DOHH2 (cell line): ENCODE data around the gene PCARE.

Experiments
- EZH2phosphoT487 ChIP-seq: fragments of 200-600 bp; sonication (generic); IDR thresholded peaks from 2 replicates; pipeline ENCODE4 v1.6.1; 2017; ENCODE audit warnings: borderline replicate concordance, mild to moderate bottlenecking, antibody characterized with exemption, low read length, moderate library complexity, mixed read lengths
- TF ChIP-seq, protein P1 (sequence below): fragments of 200-600 bp; sonication (generic); IDR thresholded peaks from one replicate; pipeline ENCODE4 v1.5.1; 2014; ENCODE audit warnings: antibody characterized with exemption, mild to moderate bottlenecking, low read depth, low read length; ENCODE audit not compliant: poor library complexity, severe bottlenecking

DNA sequence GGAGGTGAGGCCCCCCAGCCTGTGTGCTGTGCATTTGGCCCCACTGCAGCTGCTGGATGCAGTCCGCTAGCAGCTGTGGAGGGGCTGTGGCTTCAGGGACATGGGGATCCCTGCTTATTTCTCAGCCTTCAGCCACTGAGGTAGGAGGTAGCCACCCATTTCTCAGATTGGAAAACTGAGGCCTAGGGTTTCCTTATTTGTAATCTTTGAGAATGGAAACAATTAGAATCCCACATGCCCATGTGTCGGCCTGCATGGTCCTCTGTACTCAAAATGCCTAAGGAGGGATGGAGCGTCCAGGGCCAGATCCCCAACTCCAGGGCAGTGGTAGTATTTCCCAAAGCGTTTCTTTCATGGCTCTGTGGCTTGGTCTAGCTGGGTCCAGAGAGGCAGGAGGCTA lies 51.1 kb downstream of the PCARE start:
- TF ChIP-seq, protein P1, sequence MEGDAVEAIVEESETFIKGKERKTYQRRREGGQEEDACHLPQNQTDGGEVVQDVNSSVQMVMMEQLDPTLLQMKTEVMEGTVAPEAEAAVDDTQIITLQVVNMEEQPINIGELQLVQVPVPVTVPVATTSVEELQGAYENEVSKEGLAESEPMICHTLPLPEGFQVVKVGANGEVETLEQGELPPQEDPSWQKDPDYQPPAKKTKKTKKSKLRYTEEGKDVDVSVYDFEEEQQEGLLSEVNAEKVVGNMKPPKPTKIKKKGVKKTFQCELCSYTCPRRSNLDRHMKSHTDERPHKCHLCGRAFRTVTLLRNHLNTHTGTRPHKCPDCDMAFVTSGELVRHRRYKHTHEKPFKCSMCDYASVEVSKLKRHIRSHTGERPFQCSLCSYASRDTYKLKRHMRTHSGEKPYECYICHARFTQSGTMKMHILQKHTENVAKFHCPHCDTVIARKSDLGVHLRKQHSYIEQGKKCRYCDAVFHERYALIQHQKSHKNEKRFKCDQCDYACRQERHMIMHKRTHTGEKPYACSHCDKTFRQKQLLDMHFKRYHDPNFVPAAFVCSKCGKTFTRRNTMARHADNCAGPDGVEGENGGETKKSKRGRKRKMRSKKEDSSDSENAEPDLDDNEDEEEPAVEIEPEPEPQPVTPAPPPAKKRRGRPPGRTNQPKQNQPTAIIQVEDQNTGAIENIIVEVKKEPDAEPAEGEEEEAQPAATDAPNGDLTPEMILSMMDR: no peak
- TF ChIP-seq EZH2phosphoT487: no peak
